ENCODE data around the gene DSCAM. TPM values are rescaled to one million over a fixed set of nuclear protein-coding genes. Genes with fewer than 3 reads are reported as not detected.

DSCAM gene
- total and polyA plus RNA-seq, 2 experiments from 2014 or later: not detected

DNA sequence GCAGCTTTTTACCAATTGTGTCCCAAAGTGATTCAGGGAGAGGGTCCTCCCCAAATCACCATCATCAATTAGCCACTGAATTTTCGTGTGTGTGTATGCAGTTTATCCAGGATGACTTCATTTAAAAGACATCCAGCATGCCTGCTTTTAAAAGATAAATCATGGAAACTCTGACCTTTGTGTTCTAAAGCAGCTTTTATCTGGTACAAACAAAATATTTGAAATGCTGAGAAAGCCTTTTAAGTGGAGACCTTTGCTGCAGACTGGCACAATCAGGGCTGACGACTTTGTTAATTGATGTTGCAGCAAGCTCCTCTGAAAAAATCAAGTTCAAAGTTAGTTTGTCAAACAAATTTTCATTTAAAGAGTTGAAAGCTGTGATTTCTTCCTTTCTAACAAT lies 875.0 kb downstream of the DSCAM start:
- Histone ChIP-seq H3K9me3 (ENCODE audit: low read depth) (no peaks in the 10 kb centered on the region), H3K9me2 (ENCODE audit: insufficient read depth) (no peaks in the 10 kb centered on the region), H2AFZ (no peak overlapping the region), H3K4me1 (ENCODE audit: insufficient read depth) (no peaks in the 10 kb centered on the region), H3K79me2 (ENCODE audit: insufficient read depth) (no peaks in the 10 kb centered on the region), H3K36me3 (ENCODE audit: low read depth) (no peaks in the 10 kb centered on the region), H3K4me3 (no peak overlapping the region), H3K9ac (no peak overlapping the region), H4K20me1 (ENCODE audit: insufficient read depth) (no peaks in the 10 kb centered on the region), H3K4me2 (ENCODE audit: unreplicated experiment) (no peak overlapping the region), H3F3A (ENCODE audit: insufficient read depth) (no peaks in the 10 kb centered on the region), H3K27ac (no peak overlapping the region), H3K27me3 (replicated peaks; ENCODE audit: insufficient read depth) (no peaks in the 10 kb centered on the region)
- TF ChIP-seq EZH2phosphoT487 (IDR thresholded peaks at IDR 0.05; ENCODE audit: insufficient read depth, low read depth) (no peak), EZH2 (IDR thresholded peaks at IDR 0.05; ENCODE audit: insufficient read depth, poor library complexity, severe bottlenecking) (no peak)
- in situ Hi-C loops (cut with MboI): no loop called here
- no peak for DNase-seq
- WGBS, 2 experiments (ENCODE audit: low coverage in 1 of 2, low lambda C conversion rate in 2 of 2, missing lambda C conversion rate in 2 of 2): 0 to 3% methylated on average over 2 of the region's 2 CpGs

DNA sequence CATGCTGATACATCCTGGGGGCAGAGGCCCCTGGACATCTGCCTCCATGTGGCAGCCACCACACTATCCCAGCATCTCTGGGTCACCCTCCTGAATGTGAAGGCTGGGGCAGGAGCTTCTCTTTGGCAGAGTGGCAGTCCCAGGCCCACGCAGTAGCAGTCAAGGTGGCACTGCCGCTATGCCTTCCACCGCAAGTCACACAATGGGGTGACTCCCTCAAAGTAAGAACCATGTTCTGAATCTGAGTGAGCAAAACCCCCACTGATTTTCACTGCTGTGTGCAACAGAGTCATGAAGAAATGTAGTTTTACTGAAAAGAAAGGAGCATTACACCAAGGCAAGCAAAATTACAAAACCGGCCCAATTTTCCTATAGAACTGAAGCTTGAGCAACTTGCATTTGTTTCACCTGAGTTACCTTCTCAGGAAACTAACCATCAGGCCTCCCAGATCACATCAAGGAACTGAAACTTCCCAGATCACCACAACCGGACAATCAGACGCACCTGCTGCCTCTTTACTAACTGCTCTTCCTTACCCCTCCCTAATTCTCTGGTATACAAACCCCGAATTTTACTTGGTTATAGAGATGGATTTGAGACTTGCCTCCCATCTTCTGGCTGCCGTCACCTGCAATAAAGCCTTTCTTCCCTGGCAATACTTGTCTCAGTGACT lies 877.1 kb downstream of the DSCAM start:
- Histone ChIP-seq H3K4me2 (ENCODE audit: unreplicated experiment) (no peak overlapping the region), H3K27ac (no peak overlapping the region), H3K4me3 (no peak overlapping the region), H3K9me3 (ENCODE audit: low read depth) (no peaks in the 10 kb centered on the region), H3K27me3 (replicated peaks; ENCODE audit: insufficient read depth) (no peaks in the 10 kb centered on the region), H3K4me1 (ENCODE audit: insufficient read depth) (no peaks in the 10 kb centered on the region), H2AFZ (no peak overlapping the region), H4K20me1 (ENCODE audit: insufficient read depth) (no peaks in the 10 kb centered on the region), H3K79me2 (ENCODE audit: insufficient read depth) (no peaks in the 10 kb centered on the region), H3K9ac (no peak overlapping the region), H3K36me3 (ENCODE audit: low read depth) (no peaks in the 10 kb centered on the region), H3K9me2 (ENCODE audit: insufficient read depth) (no peaks in the 10 kb centered on the region), H3F3A (ENCODE audit: insufficient read depth) (no peaks in the 10 kb centered on the region)
- no peak for TF ChIP-seq EZH2 (IDR thresholded peaks at IDR 0.05; ENCODE audit: insufficient read depth, poor library complexity, severe bottlenecking)
- no peak for TF ChIP-seq EZH2phosphoT487 (IDR thresholded peaks at IDR 0.05; ENCODE audit: insufficient read depth, low read depth)
- DNase-seq: no peak
- whole genome bisulfite sequencing, 2 experiments (ENCODE audit: low coverage in 1 of 2, low lambda C conversion rate in 2 of 2, missing lambda C conversion rate in 2 of 2): 37 to 41% methylated on average over 8 of the region's 8 CpGs
- in situ Hi-C loops (cut with MboI): no loop called here

DNA sequence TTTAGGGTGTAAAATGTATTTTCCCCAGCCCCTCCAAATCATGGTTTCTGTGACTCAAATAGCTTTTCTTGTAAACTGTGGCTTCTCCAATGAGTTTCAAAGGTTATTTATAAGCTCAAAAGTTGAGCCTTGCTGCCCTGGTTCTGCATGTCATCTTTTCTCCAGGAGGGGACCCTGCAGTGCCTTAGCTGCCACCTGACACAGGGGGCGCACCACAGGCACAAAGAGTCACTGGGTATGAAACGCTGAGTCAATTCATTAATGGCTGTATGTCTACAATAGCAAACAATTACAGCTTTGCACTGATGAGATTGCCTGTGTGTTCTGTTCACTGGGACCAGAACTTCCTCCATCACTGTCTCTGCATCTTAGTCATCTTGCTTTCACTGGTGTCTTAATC lies 878.9 kb downstream of the DSCAM start:
- Histone ChIP-seq H3K27me3 (replicated peaks; ENCODE audit: insufficient read depth) (no peaks in the 10 kb centered on the region), H3F3A (ENCODE audit: insufficient read depth) (no peaks in the 10 kb centered on the region), H3K79me2 (ENCODE audit: insufficient read depth) (no peaks in the 10 kb centered on the region), H3K4me2 (ENCODE audit: unreplicated experiment) (no peak overlapping the region), H3K4me1 (ENCODE audit: insufficient read depth) (no peaks in the 10 kb centered on the region), H3K9me3 (ENCODE audit: low read depth) (no peaks in the 10 kb centered on the region), H3K36me3 (ENCODE audit: low read depth) (no peaks in the 10 kb centered on the region), H3K9ac (no peak overlapping the region), H3K9me2 (ENCODE audit: insufficient read depth) (no peaks in the 10 kb centered on the region), H2AFZ (no peak overlapping the region), H3K4me3 (no peak overlapping the region), H3K27ac (no peak overlapping the region), H4K20me1 (ENCODE audit: insufficient read depth) (no peaks in the 10 kb centered on the region)
- TF ChIP-seq EZH2 (IDR thresholded peaks at IDR 0.05; ENCODE audit: insufficient read depth, poor library complexity, severe bottlenecking) (no peak), EZH2phosphoT487 (IDR thresholded peaks at IDR 0.05; ENCODE audit: insufficient read depth, low read depth) (no peak)
- WGBS, 2 experiments (ENCODE audit: low coverage in 1 of 2, low lambda C conversion rate in 2 of 2, missing lambda C conversion rate in 2 of 2): 18 to 29% methylated on average over 2 of the region's 2 CpGs
- in situ Hi-C loops (cut with MboI): no loop called here
- DNase-seq: no peak

DNA sequence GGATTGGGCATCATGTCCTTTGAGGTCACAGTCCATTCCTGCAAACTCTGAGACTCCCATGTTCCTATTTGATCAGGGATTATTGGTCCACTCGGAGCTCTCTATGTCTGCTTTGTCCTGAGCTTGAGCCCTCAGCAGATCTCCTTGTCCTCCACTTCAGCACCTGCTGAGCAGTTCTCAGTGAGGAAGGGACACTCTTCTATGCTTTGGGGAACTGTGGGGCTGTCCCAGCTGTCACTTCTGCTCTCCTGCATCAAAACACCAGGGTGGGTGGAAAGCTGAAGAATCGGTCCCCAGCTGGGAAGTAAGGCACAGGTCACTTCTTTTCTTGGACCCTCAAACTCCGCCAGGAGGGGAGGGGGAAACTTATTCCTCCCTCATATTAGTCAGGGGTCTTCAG lies 880.2 kb downstream of the DSCAM start:
- H3K4me3 ChIP-seq: no peak overlapping the region
- H4K20me1 ChIP-seq (ENCODE audit: insufficient read depth): no peaks in the 10 kb centered on the region
- TF ChIP-seq EZH2 (IDR thresholded peaks at IDR 0.05; ENCODE audit: insufficient read depth, poor library complexity, severe bottlenecking): no peak
- no peak for TF ChIP-seq EZH2phosphoT487 (IDR thresholded peaks at IDR 0.05; ENCODE audit: insufficient read depth, low read depth)
- H3K4me2 ChIP-seq (ENCODE audit: unreplicated experiment): no peak overlapping the region
- in situ Hi-C loops (cut with MboI): no loop called here
- H3K79me2 ChIP-seq (ENCODE audit: insufficient read depth): no peaks in the 10 kb centered on the region
- no peaks in the 10 kb centered on the region for H3F3A ChIP-seq (ENCODE audit: insufficient read depth)
- no peaks in the 10 kb centered on the region for H3K9me2 ChIP-seq (ENCODE audit: insufficient read depth)
- no peak for DNase-seq
- H3K9ac ChIP-seq: no peak overlapping the region
- H3K4me1 ChIP-seq (ENCODE audit: insufficient read depth): no peaks in the 10 kb centered on the region
- no peaks in the 10 kb centered on the region for H3K9me3 ChIP-seq (ENCODE audit: low read depth)
- no peaks in the 10 kb centered on the region for H3K27me3 ChIP-seq (replicated peaks; ENCODE audit: insufficient read depth)
- no peaks in the 10 kb centered on the region for H3K36me3 ChIP-seq (ENCODE audit: low read depth)
- 12 to 15% methylated on average over 3 of the region's 3 CpGs for WGBS, 2 experiments (ENCODE audit: low coverage in 1 of 2, low lambda C conversion rate in 2 of 2, missing lambda C conversion rate in 2 of 2)
- H3K27ac ChIP-seq: no peak overlapping the region
- H2AFZ ChIP-seq: no peak overlapping the region
